CD14-positive monocyte (primary cell): Measurements from ENCODE around the gene BARHL1. TPM values are rescaled to one million over a fixed set of nuclear protein-coding genes. Genes with fewer than 3 reads are reported as not detected.

Experiments
- DNase-seq, 3 donors: peaks; one replicate each; pipeline ENCODE4 v3.0.0-alpha.2; 2011 to 2022
- H2AFZ ChIP-seq: 2 replicates; pipeline ENCODE4 v1.6.0; 2012; ENCODE audit warnings: mild to moderate bottlenecking, low read depth, low read length, inconsistent platforms; ENCODE audit not compliant: insufficient read depth, poor library complexity, severe bottlenecking
- H3K27ac ChIP-seq, 2 donors: 1 replicate in 1 of 2; 2 replicates in 1 of 2; pipeline ENCODE4 v1.5.1; 2012 to 2013; ENCODE audit warnings: low read length in 2 of 2, control low read depth in 1 of 2, inconsistent platforms in 1 of 2, low read depth in 1 of 2, mild to moderate bottlenecking in 1 of 2
- H3K27me3 ChIP-seq, 2 donors: one replicate each; pipeline versions ENCODE4 v1.6.0 to v1.6.1; 2011 to 2013; ENCODE audit warnings: low read length in 2 of 2; ENCODE audit not compliant: control insufficient read depth in 2 of 2, insufficient read depth in 2 of 2
- H3K36me3 ChIP-seq, 2 donors: replicated peaks in 1 of 2; 1 replicate in 1 of 2; 2 replicates in 1 of 2; pipeline versions ENCODE4 v1.5.1 to v1.6.1; 2012 to 2013; ENCODE audit warnings: low read length in 2 of 2, control low read depth in 1 of 2, inconsistent platforms in 1 of 2, mild to moderate bottlenecking in 1 of 2; ENCODE audit not compliant: insufficient read depth in 2 of 2, control insufficient read depth in 1 of 2
- H3K4me1 ChIP-seq, 2 donors: 1 replicate in 1 of 2; 2 replicates in 1 of 2; pipeline versions ENCODE4 v1.5.1 to v1.6.1; 2012 to 2013; ENCODE audit warnings: low read length in 2 of 2, control low read depth in 1 of 2, inconsistent platforms in 1 of 2, mild to moderate bottlenecking in 1 of 2, moderate library complexity in 1 of 2; ENCODE audit not compliant: insufficient read depth in 2 of 2, control insufficient read depth in 1 of 2
- H3K4me2 ChIP-seq: replicated peaks from 2 replicates; pipeline ENCODE3; 2012; ENCODE audit warnings: low read length, moderate library complexity, mild to moderate bottlenecking; ENCODE audit not compliant: poor library complexity, severe bottlenecking; ENCODE audit errors: extremely low read depth
- H3K4me3 ChIP-seq, 3 experiments: fragments of 200-600 bp in 1 of 3; sonication (generic) in 1 of 3; replicated peaks in 1 of 3; 1 replicate in 2 of 3; 2 replicates in 1 of 3; pipeline ENCODE4 v1.5.1; 2011 to 2013; ENCODE audit warnings: low read length in 3 of 3, mild to moderate bottlenecking in 3 of 3, control low read depth in 2 of 3, low read depth in 2 of 3, inconsistent platforms in 1 of 3, moderate library complexity in 1 of 3
- H3K79me2 ChIP-seq: 2 replicates; pipeline ENCODE4 v1.6.0; 2012; ENCODE audit warnings: mild to moderate bottlenecking, control low read depth, inconsistent platforms, low read length, moderate library complexity; ENCODE audit not compliant: insufficient read depth
- H3K9ac ChIP-seq: 2 replicates; pipeline ENCODE4 v1.6.0; 2017; ENCODE audit warnings: low read length, mild to moderate bottlenecking; ENCODE audit not compliant: insufficient read depth, poor library complexity, severe bottlenecking
- H3K9me3 ChIP-seq, 2 donors: replicated peaks in 1 of 2; 1 replicate in 1 of 2; 2 replicates in 1 of 2; pipeline versions ENCODE4 v1.5.1 to v1.6.1; 2012 to 2013; ENCODE audit warnings: low read length in 2 of 2, control low read depth in 1 of 2; ENCODE audit not compliant: control insufficient read depth in 1 of 2, insufficient read depth in 1 of 2
- H4K20me1 ChIP-seq: 2 replicates; pipeline ENCODE4 v1.6.0; 2012; ENCODE audit warnings: mild to moderate bottlenecking, low read length, control low read depth, moderate library complexity; ENCODE audit not compliant: insufficient read depth
- H3K27ac Mint-ChIP-seq, 7 donors: one replicate each; pipeline ENCODE4 v1.8.0; 2020; ENCODE audit warnings: mild to moderate bottlenecking in 7 of 7, mixed read lengths in 7 of 7, moderate library complexity in 6 of 7, inconsistent platforms in 2 of 7
- H3K27me3 Mint-ChIP-seq, 3 donors: one replicate each; pipeline ENCODE4 v1.8.0; 2021 to 2022; ENCODE audit warnings: low read depth in 3 of 3, mild to moderate bottlenecking in 3 of 3, mixed read lengths in 3 of 3, moderate library complexity in 3 of 3, inconsistent platforms in 1 of 3
- H3K36me3 Mint-ChIP-seq, 2 donors: one replicate each; pipeline ENCODE4 v1.8.0; 2020; ENCODE audit warnings: mixed read lengths in 2 of 2, inconsistent platforms in 1 of 2, mild to moderate bottlenecking in 1 of 2
- H3K4me1 Mint-ChIP-seq: one replicate; pipeline ENCODE4 v1.8.0; 2020; ENCODE audit warnings: mild to moderate bottlenecking, mixed read lengths
- H3K4me3 Mint-ChIP-seq, 2 donors: one replicate each; pipeline ENCODE4 v1.8.0; 2020; ENCODE audit warnings: mild to moderate bottlenecking in 2 of 2, mixed read lengths in 2 of 2, moderate library complexity in 1 of 2
- H3K9me3 Mint-ChIP-seq, 7 donors: one replicate each; pipeline ENCODE4 v1.8.0; 2020 to 2022; ENCODE audit warnings: mixed read lengths in 7 of 7, mild to moderate bottlenecking in 6 of 7, moderate library complexity in 6 of 7, inconsistent platforms in 2 of 7
- CTCF ChIP-seq: fragments of 200-600 bp; IDR thresholded peaks from one replicate; pipeline ENCODE4 v1.8.0; 2022; ENCODE audit warnings: antibody characterized with exemption, mild to moderate bottlenecking
- WGBS: methylation state at CpG from one replicate; pipeline ENCODE4 v1.1.5; 2013; ENCODE audit warnings: missing lambda C conversion rate; ENCODE audit not compliant: insufficient coverage; 5-methylcytosine and 5-hydroxymethylcytosine counted together
- intact Hi-C, 2 donors: fragments of 100-400 bp; cut with micrococcal nuclease; formaldehyde crosslinking; loops; one replicate each; pipeline versions ENCODE4 v1.15.0 to v1.15.1; 2023
- polyA plus RNA-seq, 3 donors: library from polyadenylated mRNA; depleted of rRNA in 1 of 3; unstranded in 2 of 3; stranded (reverse) in 1 of 3; fragments of 300-500 nt in 2 of 3; fragments of >200 nt in 1 of 3; fragmentation: Illumina TruSeq in 2 of 3; gene quantifications; 1 replicate in 2 of 3; 2 replicates in 1 of 3; pipeline ENCODE4 v1.2.3, GENCODE V29; 2012 to 2021

BARHL1 gene
- polyA plus RNA-seq, 3 donors = not detected

- TF ChIP-seq CTCF = no peak
- Mint-ChIP-seq H3K27ac (no peak overlapping the region), H3K36me3 (no peaks in the 10 kb centered on the region), H3K4me1 (no peaks in the 10 kb centered on the region), H3K9me3 (peaks cover 0 to 6% (median 3%) of the 10 kb centered on the region in 7 donors), H3K27me3 (peaks cover 28 to 32% (median 31%) of the 10 kb centered on the region in 3 donors), H3K4me3 (peak overlapping the region in 1 of 2 donors; percentile 30)
- no peak overlapping the region for H2AFZ ChIP-seq
- WGBS = 94% methylated on average over 15 of the region's 15 CpGs
- H3K9me3 ChIP-seq = no peaks in the 10 kb centered on the region
- no peaks in the 10 kb centered on the region for H4K20me1 ChIP-seq
- peaks cover 0 to 16% of the 10 kb centered on the region in 2 donors for H3K27me3 ChIP-seq
- no peak overlapping the region for H3K9ac ChIP-seq
- H3K36me3 ChIP-seq = no peaks in the 10 kb centered on the region
- intact Hi-C loops = no loop called here
- no peaks in the 10 kb centered on the region for H3K4me1 ChIP-seq
- H3K4me2 ChIP-seq = no peak overlapping the region
- H3K79me2 ChIP-seq = no peaks in the 10 kb centered on the region
- H3K27ac ChIP-seq = no peak overlapping the region
- no peak for DNase-seq
- H3K4me3 ChIP-seq = no peak overlapping the region
These were observed 25.2 kb upstream of the BARHL1 start for GRCh38 chr9:132557159-132557558.

- no peaks in the 10 kb centered on the region for H3K4me1 Mint-ChIP-seq
- Histone ChIP-seq H3K4me3 (no peak overlapping the region), H2AFZ (no peak overlapping the region), H3K9me3 (no peaks in the 10 kb centered on the region), H3K27ac (no peak overlapping the region), H3K4me2 (no peak overlapping the region), H3K79me2 (no peaks in the 10 kb centered on the region), H4K20me1 (no peaks in the 10 kb centered on the region), H3K27me3 (peaks cover 0 to 16% of the 10 kb centered on the region in 2 donors), H3K9ac (no peak overlapping the region), H3K4me1 (no peaks in the 10 kb centered on the region), H3K36me3 (no peaks in the 10 kb centered on the region)
- peaks cover 0 to 6% (median 0%) of the 10 kb centered on the region in 7 donors for H3K9me3 Mint-ChIP-seq
- H3K27ac Mint-ChIP-seq = no peak overlapping the region
- no peak for TF ChIP-seq CTCF
- no peak overlapping the region for H3K4me3 Mint-ChIP-seq
- intact Hi-C loops = no loop called here
- no peaks in the 10 kb centered on the region for H3K36me3 Mint-ChIP-seq
- no peak for DNase-seq
- H3K27me3 Mint-ChIP-seq = peaks cover 36 to 40% (median 38%) of the 10 kb centered on the region in 3 donors
- no CpG with 5 or more reads among the region's 2 CpGs for WGBS
These were observed 22.7 kb upstream of the BARHL1 start for GRCh38 chr9:132559711-132560110.
